Smooth muscle cell (in vitro differentiated cells): Measurements from ENCODE around the gene SYVN1. TPM values are rescaled to one million over a fixed set of nuclear protein-coding genes. Genes with fewer than 3 reads are reported as not detected.

Source experiments
- DNase-seq: peaks from one replicate; lab custom pipeline; 2025; ENCODE audit not compliant: unreplicated experiment; lab: John Stamatoyannopoulos, UW
- H2AFZ ChIP-seq: fragments of 200-600 bp; sonication (generic); 2 replicates; pipeline ENCODE4 v1.6.0; 2016; ENCODE audit warnings: antibody characterized with exemption, low read depth, mild to moderate bottlenecking
- H3F3A ChIP-seq: fragments of 200-600 bp; sonication (generic); 2 replicates; pipeline ENCODE4 v1.6.0; 2017; ENCODE audit warnings: antibody characterized with exemption, low read depth
- H3K27ac ChIP-seq: fragments of 200-600 bp; sonication (generic); 2 replicates; pipeline ENCODE4 v1.5.1; 2016; ENCODE audit warnings: low read depth, mild to moderate bottlenecking
- H3K27me3 ChIP-seq: fragments of 200-600 bp; sonication (generic); 2 replicates; pipeline ENCODE4 v1.6.1; 2016; ENCODE audit warnings: low read depth, mild to moderate bottlenecking
- H3K36me3 ChIP-seq: fragments of 200-600 bp; sonication (generic); 2 replicates; pipeline ENCODE4 v1.5.1; 2016; ENCODE audit warnings: low read depth
- H3K4me1 ChIP-seq: fragments of 200-600 bp; sonication (generic); 2 replicates; pipeline ENCODE4 v1.5.1; 2016; ENCODE audit warnings: low read depth
- H3K4me2 ChIP-seq: fragments of 200-600 bp; sonication (generic); 2 replicates; pipeline ENCODE4 v1.6.0; 2016; ENCODE audit warnings: mild to moderate bottlenecking
- H3K4me3 ChIP-seq: fragments of 200-600 bp; sonication (generic); 2 replicates; pipeline ENCODE4 v1.5.1; 2016; ENCODE audit warnings: mild to moderate bottlenecking
- H3K79me2 ChIP-seq: fragments of 200-600 bp; sonication (generic); 2 replicates; pipeline ENCODE4 v1.6.0; 2016; ENCODE audit warnings: low read depth, mild to moderate bottlenecking
- H3K9ac ChIP-seq: fragments of 200-600 bp; sonication (generic); 2 replicates; pipeline ENCODE4 v1.6.0; 2016; ENCODE audit warnings: low read depth
- H3K9me3 ChIP-seq: fragments of 200-600 bp; sonication (generic); replicated peaks from 2 replicates; pipeline ENCODE4 v1.5.1; 2016; ENCODE audit warnings: low read depth
- H4K20me1 ChIP-seq: fragments of 200-600 bp; sonication (generic); 2 replicates; pipeline ENCODE4 v1.6.0; 2016; ENCODE audit warnings: low read depth
- WGBS: methylation state at CpG from one replicate; pipeline ENCODE4 v1.1.7; 2016; ENCODE audit warnings: low lambda C conversion rate; 5-methylcytosine and 5-hydroxymethylcytosine counted together
- polyA plus RNA-seq: library from polyadenylated mRNA; unstranded; fragments of >200 nt; fragmentation: Nextera tagmentation; extraction: Ambion mirVana; gene quantifications from 2 replicates; pipeline ENCODE4 v1.2.1, GENCODE V29; 2016
- total RNA-seq: library from RNA; depleted of rRNA; stranded (reverse); fragments of >200 nt; gene quantifications from 2 replicates; pipeline ENCODE4 v1.2.3, GENCODE V29; 2014
- TF ChIP-seq, protein P1 (sequence below): fragments of 200-600 bp; sonication (generic); IDR thresholded peaks from 2 replicates; pipeline ENCODE4 v1.5.1; 2017; ENCODE audit warnings: borderline replicate concordance, mild to moderate bottlenecking, antibody characterized with exemption; ENCODE audit not compliant: insufficient read depth, poor library complexity, severe bottlenecking

Gene SYVN1
- total and polyA plus RNA-seq, 2 experiments from 2014 or later = 30.0 to 52.0 TPM

DNA sequence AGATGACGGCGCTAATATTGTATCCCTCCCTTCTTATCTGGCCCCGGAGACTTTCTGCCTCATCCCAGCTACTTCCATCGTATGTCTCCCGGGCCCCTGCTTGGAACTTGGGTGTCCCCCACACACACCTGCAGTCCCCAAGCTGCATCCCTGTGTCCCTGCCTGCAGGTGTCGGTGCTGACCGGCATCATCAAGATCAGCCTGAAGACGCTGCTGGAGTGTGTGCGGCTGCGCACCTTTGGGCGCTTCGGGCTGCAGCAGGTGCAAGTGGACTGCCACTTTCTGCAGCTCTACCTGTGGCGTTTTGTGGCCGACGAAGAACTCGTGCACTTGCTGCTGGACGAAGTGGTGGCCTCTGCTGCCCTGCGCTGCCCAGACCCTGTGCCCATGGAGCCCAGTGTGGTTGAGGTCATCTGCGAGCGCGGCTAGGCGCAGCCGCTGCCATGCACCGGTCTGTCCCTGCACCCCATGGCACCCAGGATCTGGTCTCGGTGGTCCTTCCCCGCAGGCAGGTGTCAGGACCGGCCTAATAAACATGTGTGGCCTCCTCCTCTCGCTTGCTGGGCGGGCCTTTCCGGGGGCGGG lies 23.1 kb downstream of the SYVN1 start:
- Histone ChIP-seq H4K20me1 (peaks cover 5% of the 10 kb centered on the region), H3K4me3 (peak overlapping the region; percentile 71), H3K79me2 (peaks cover 12% of the 10 kb centered on the region), H3K4me2 (peak overlapping the region; percentile 98), H3K9ac (no peak overlapping the region), H3K9me3 (no peaks in the 10 kb centered on the region), H3K27me3 (no peaks in the 10 kb centered on the region), H3K4me1 (peaks cover 18% of the 10 kb centered on the region), H3F3A (no peaks in the 10 kb centered on the region), H3K36me3 (no peaks in the 10 kb centered on the region), H3K27ac (no peak overlapping the region), H2AFZ (no peak overlapping the region)
- TF ChIP-seq, protein P1, sequence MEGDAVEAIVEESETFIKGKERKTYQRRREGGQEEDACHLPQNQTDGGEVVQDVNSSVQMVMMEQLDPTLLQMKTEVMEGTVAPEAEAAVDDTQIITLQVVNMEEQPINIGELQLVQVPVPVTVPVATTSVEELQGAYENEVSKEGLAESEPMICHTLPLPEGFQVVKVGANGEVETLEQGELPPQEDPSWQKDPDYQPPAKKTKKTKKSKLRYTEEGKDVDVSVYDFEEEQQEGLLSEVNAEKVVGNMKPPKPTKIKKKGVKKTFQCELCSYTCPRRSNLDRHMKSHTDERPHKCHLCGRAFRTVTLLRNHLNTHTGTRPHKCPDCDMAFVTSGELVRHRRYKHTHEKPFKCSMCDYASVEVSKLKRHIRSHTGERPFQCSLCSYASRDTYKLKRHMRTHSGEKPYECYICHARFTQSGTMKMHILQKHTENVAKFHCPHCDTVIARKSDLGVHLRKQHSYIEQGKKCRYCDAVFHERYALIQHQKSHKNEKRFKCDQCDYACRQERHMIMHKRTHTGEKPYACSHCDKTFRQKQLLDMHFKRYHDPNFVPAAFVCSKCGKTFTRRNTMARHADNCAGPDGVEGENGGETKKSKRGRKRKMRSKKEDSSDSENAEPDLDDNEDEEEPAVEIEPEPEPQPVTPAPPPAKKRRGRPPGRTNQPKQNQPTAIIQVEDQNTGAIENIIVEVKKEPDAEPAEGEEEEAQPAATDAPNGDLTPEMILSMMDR = no peak
- DNase-seq = no peak
- 64% methylated on average over 31 of the region's 31 CpGs for WGBS

DNA sequence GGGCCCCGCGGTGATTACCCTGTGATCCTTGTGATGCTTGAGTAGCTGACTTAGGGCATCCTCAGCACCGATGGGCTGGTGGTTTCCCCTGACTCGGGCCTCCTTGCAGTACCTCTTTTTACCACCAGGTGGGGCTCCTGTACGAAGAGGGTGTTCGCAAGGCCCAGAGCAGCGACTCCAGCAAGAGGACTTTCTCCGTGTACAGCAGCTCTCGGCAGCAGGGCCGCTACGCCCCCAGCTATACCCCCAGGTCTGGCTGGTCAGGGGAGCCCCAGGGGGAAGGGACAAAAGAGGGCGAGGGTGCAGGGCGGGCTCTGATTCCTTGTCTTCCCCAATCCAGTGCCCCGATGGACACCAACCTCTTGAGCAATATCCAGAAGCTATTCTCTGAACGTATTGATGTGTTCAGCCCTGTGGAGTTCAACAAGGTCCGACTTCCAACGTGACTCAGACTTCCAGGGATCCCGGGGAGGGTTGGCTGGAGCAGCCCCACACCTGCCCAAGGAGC lies 23.9 kb downstream of the SYVN1 start:
- peak; percentile 89 for DNase-seq
- H3K4me2 ChIP-seq = peak overlapping the region; percentile 16

DNA sequence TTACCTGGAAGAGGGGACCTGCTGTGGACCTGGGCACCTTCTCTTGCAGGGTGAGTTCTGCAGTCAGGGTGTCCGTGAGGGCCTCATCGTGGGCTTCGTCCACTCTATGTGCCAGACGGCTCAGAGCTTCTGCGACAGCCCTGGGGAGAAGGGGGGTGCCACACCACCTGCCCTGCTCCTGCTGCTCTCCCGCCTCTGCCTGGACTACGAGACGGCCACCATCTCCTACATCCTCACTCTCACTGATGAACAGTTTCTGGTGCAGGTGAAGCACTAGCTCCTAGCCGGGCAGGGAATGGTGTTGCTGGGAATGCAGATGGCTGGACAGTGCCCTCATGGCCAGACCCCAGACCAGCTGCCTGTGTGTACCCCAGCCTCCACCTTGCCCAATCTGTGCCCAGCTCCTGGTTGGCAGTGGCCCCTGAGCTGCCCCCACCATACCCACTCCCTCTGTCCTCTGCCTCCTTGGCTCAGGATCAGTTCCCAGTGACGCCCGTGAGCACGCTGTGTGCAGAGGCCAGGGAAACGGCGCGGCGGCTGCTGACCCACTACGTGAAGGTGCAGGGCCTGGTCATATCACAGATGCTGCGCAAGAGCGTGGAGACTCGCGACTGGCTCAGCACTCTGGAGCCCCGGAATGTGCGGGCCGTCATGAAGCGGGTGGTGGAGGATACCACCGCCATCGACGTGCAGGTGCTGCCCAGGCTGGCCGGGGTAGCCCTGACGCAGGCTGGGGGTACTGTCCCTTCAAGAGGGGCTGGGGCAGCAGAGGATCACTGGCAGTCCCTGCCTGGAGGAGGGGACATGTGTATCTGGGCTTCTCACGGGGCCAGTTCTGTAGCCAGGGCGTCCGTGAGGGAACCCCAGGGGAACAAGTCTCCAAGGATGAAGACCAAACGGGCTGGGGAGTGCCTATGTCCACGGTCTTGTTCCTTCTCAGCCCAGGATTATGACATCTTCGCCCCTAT lies 24.8 kb downstream of the SYVN1 start:
- no peak overlapping the region for H2AFZ ChIP-seq
- no peaks in the 10 kb centered on the region for H3K9me3 ChIP-seq
- no peak overlapping the region for H3K4me2 ChIP-seq
- peaks cover 7% of the 10 kb centered on the region for H3K79me2 ChIP-seq
- peaks cover 18% of the 10 kb centered on the region for H3K4me1 ChIP-seq
- WGBS = 94% methylated on average over 36 of the region's 36 CpGs
- TF ChIP-seq, protein P1 = no peak
- H3K27ac ChIP-seq = no peak overlapping the region
- no peak overlapping the region for H3K4me3 ChIP-seq
- DNase-seq = no peak
- H3F3A ChIP-seq = no peaks in the 10 kb centered on the region
- no peak overlapping the region for H3K9ac ChIP-seq
- H4K20me1 ChIP-seq = peaks cover 15% of the 10 kb centered on the region
- no peaks in the 10 kb centered on the region for H3K36me3 ChIP-seq
- no peaks in the 10 kb centered on the region for H3K27me3 ChIP-seq

More for the DNA sequence above, 23.9 kb downstream of the SYVN1 start:
- H3K9me3 ChIP-seq = no peaks in the 10 kb centered on the region
- peaks cover 13% of the 10 kb centered on the region for H4K20me1 ChIP-seq
- no peak overlapping the region for H3K4me3 ChIP-seq
- WGBS = 17% methylated on average over 18 of the region's 18 CpGs
- H2AFZ ChIP-seq = no peak overlapping the region
- no peak overlapping the region for H3K9ac ChIP-seq
- TF ChIP-seq, protein P1 = peak; percentile 92
- peaks cover 18% of the 10 kb centered on the region for H3K4me1 ChIP-seq
- peaks cover 7% of the 10 kb centered on the region for H3K79me2 ChIP-seq
- no peaks in the 10 kb centered on the region for H3F3A ChIP-seq
- no peaks in the 10 kb centered on the region for H3K36me3 ChIP-seq
- H3K27ac ChIP-seq = no peak overlapping the region
- H3K27me3 ChIP-seq = no peaks in the 10 kb centered on the region
